Activated naive CD8-positive, alpha-beta T cell treated with anti-CD3 and anti-CD28 coated beads for 36 hours (primary cell): ENCODE results near the gene SYNGR3. TPM values are rescaled to one million over a fixed set of nuclear protein-coding genes. Genes with fewer than 3 reads are reported as not detected.
"Not testable (repeated sequence)": the region's sequence is repeated elsewhere in the genome, so short reads cannot be mapped to it uniquely, and the experiment has no call there.

Experiments
- DNase-seq: peaks from one replicate; pipeline ENCODE4 v3.0.0; 2021
- H3K27ac Mint-ChIP-seq: one replicate; pipeline ENCODE4 v1.8.0; 2022; ENCODE audit warnings: mild to moderate bottlenecking, moderate library complexity, mixed read lengths
- H3K27me3 Mint-ChIP-seq: one replicate; pipeline ENCODE4 v1.8.0; 2022; ENCODE audit warnings: mild to moderate bottlenecking, mixed read lengths
- H3K36me3 Mint-ChIP-seq: one replicate; pipeline ENCODE4 v1.8.0; 2021; ENCODE audit warnings: mild to moderate bottlenecking, mixed read lengths
- H3K4me1 Mint-ChIP-seq: one replicate; pipeline ENCODE4 v1.8.0; 2021; ENCODE audit warnings: mixed read lengths
- H3K4me3 Mint-ChIP-seq: one replicate; pipeline ENCODE4 v1.8.0; 2022; ENCODE audit warnings: mild to moderate bottlenecking, moderate library complexity, mixed read lengths
- H3K9me3 Mint-ChIP-seq: one replicate; pipeline ENCODE4 v1.8.0; 2022; ENCODE audit warnings: mixed read lengths
- total RNA-seq, 2 experiments: library from RNA; stranded (reverse); gene quantifications; one replicate each; pipeline ENCODE4 v1.2.3, GENCODE V29; 2021

SYNGR3 gene
- total RNA-seq, 2 experiments from 2014 or later = 2.0 to 3.5 TPM

GRCh38 chr16:2030036-2030435 lies 40.3 kb downstream of the SYNGR3 start:
- no peaks in the 10 kb centered on the region for H3K36me3 Mint-ChIP-seq
- H3K4me3 Mint-ChIP-seq = no peak overlapping the region
- H3K9me3 Mint-ChIP-seq = no peaks in the 10 kb centered on the region
- no peak for DNase-seq
- H3K27me3 Mint-ChIP-seq = peaks cover 7% of the 10 kb centered on the region
- no peak overlapping the region for H3K27ac Mint-ChIP-seq
- H3K4me1 Mint-ChIP-seq = peaks cover 4% of the 10 kb centered on the region

GRCh38 chr16:2031081-2031577 lies 41.4 kb downstream of the SYNGR3 start:
- no peaks in the 10 kb centered on the region for H3K9me3 Mint-ChIP-seq
- no peak overlapping the region for H3K4me3 Mint-ChIP-seq
- H3K4me1 Mint-ChIP-seq = no peaks in the 10 kb centered on the region
- H3K27me3 Mint-ChIP-seq = peaks cover 3% of the 10 kb centered on the region
- no peak overlapping the region for H3K27ac Mint-ChIP-seq
- DNase-seq = no peak
- no peaks in the 10 kb centered on the region for H3K36me3 Mint-ChIP-seq

GRCh38 chr16:2032285-2033056 lies 42.7 kb downstream of the SYNGR3 start:
- Mint-ChIP-seq H3K27ac (no peak overlapping the region), H3K4me3 (no peak overlapping the region), H3K9me3 (no peaks in the 10 kb centered on the region), H3K4me1 (no peaks in the 10 kb centered on the region), H3K27me3 (peaks cover 1% of the 10 kb centered on the region), H3K36me3 (no peaks in the 10 kb centered on the region)
- DNase-seq = no peak

GRCh38 chr16:2033057-2033908 lies 43.5 kb downstream of the SYNGR3 start:
- Mint-ChIP-seq H3K36me3 (no peaks in the 10 kb centered on the region), H3K27ac (no peak overlapping the region), H3K4me3 (peak overlapping the region; percentile 29), H3K9me3 (no peaks in the 10 kb centered on the region), H3K4me1 (no peaks in the 10 kb centered on the region), H3K27me3 (no peaks in the 10 kb centered on the region)
- no peak for DNase-seq

- H3K27me3 Mint-ChIP-seq = not testable (repeated sequence)
- H3K4me3 Mint-ChIP-seq = peak overlapping the region; percentile 29
Observed at GRCh38 chr16:2033909-2034695, 44.3 kb downstream of the SYNGR3 start.

GRCh38 chr16:2034696-2035430 lies 45.1 kb downstream of the SYNGR3 start:
- Mint-ChIP-seq H3K27me3 (no peaks in the 10 kb centered on the region), H3K4me3 (peak overlapping the region; percentile 7), H3K9me3 (no peaks in the 10 kb centered on the region)

More at GRCh38 chr16:2033909-2034695, 44.3 kb downstream of the SYNGR3 start:
- not testable (repeated sequence) for H3K4me1 Mint-ChIP-seq, H3K36me3 Mint-ChIP-seq, DNase-seq, H3K9me3 Mint-ChIP-seq, H3K27ac Mint-ChIP-seq

GRCh38 chr16:2035431-2036199 lies 45.8 kb downstream of the SYNGR3 start:
- H3K4me3 Mint-ChIP-seq = no peak overlapping the region
- no peaks in the 10 kb centered on the region for H3K36me3 Mint-ChIP-seq
- no peak for DNase-seq
- H3K27ac Mint-ChIP-seq = no peak overlapping the region
- H3K9me3 Mint-ChIP-seq = no peaks in the 10 kb centered on the region
- no peaks in the 10 kb centered on the region for H3K4me1 Mint-ChIP-seq
- H3K27me3 Mint-ChIP-seq = no peaks in the 10 kb centered on the region

More at GRCh38 chr16:2034696-2035430, 45.1 kb downstream of the SYNGR3 start:
- H3K27ac Mint-ChIP-seq = no peak overlapping the region
- no peaks in the 10 kb centered on the region for H3K36me3 Mint-ChIP-seq
- H3K4me1 Mint-ChIP-seq = no peaks in the 10 kb centered on the region
- DNase-seq = no peak

GRCh38 chr16:2036200-2036966 lies 46.6 kb downstream of the SYNGR3 start:
- no peak for DNase-seq
- Mint-ChIP-seq H3K27ac (no peak overlapping the region), H3K9me3 (no peaks in the 10 kb centered on the region), H3K4me3 (no peak overlapping the region), H3K4me1 (no peaks in the 10 kb centered on the region), H3K36me3 (no peaks in the 10 kb centered on the region), H3K27me3 (no peaks in the 10 kb centered on the region)

- H3K27me3 Mint-ChIP-seq = no peaks in the 10 kb centered on the region
- no peak overlapping the region for H3K4me3 Mint-ChIP-seq
Observed at GRCh38 chr16:2037115-2037514, 47.3 kb downstream of the SYNGR3 start.

GRCh38 chr16:2037647-2038381 lies 48.0 kb downstream of the SYNGR3 start:
- no peak for DNase-seq
- Mint-ChIP-seq H3K36me3 (no peaks in the 10 kb centered on the region), H3K4me3 (no peak overlapping the region)

More at GRCh38 chr16:2037115-2037514, 47.3 kb downstream of the SYNGR3 start:
- no peak for DNase-seq
- Mint-ChIP-seq H3K4me1 (no peaks in the 10 kb centered on the region), H3K9me3 (no peaks in the 10 kb centered on the region), H3K36me3 (no peaks in the 10 kb centered on the region), H3K27ac (no peak overlapping the region)

GRCh38 chr16:2038382-2039231 lies 48.8 kb downstream of the SYNGR3 start:
- H3K27me3 Mint-ChIP-seq = no peaks in the 10 kb centered on the region
- no peak overlapping the region for H3K4me3 Mint-ChIP-seq
- DNase-seq = no peak
- no peaks in the 10 kb centered on the region for H3K36me3 Mint-ChIP-seq
- H3K27ac Mint-ChIP-seq = no peak overlapping the region
- H3K9me3 Mint-ChIP-seq = no peaks in the 10 kb centered on the region
- H3K4me1 Mint-ChIP-seq = no peaks in the 10 kb centered on the region

More at GRCh38 chr16:2037647-2038381, 48.0 kb downstream of the SYNGR3 start:
- no peak overlapping the region for H3K27ac Mint-ChIP-seq
- H3K9me3 Mint-ChIP-seq = no peaks in the 10 kb centered on the region
- H3K27me3 Mint-ChIP-seq = no peaks in the 10 kb centered on the region
- no peaks in the 10 kb centered on the region for H3K4me1 Mint-ChIP-seq
